Vagina (tissue), 2 donors: ENCODE measurements around the gene NUDT1. TPM values are rescaled to one million over a fixed set of nuclear protein-coding genes. Genes with fewer than 3 reads are reported as not detected.

Experiments
- DNase-seq, 2 donors: peaks; one replicate each; pipeline ENCODE4 v3.0.0-alpha.2; 2017; ENCODE audit errors: extremely low spot score in 2 of 2
- H3K27ac ChIP-seq: fragments of 200-600 bp; sonication (generic); one replicate; pipeline ENCODE4 v1.5.1; 2019
- H3K27me3 ChIP-seq: fragments of 200-600 bp; sonication (generic); one replicate; pipeline ENCODE4 v1.5.1; 2019
- H3K36me3 ChIP-seq, 2 donors: fragments of 200-600 bp; sonication (generic); one replicate each; pipeline ENCODE4 v1.5.1; 2017 to 2019
- H3K4me1 ChIP-seq: fragments of 200-600 bp; sonication (generic); one replicate; pipeline ENCODE4 v1.5.1; 2019
- H3K4me3 ChIP-seq, 2 donors: fragments of 200-600 bp; sonication (generic); 1 replicate in 1 of 2; 2 replicates in 1 of 2; pipeline ENCODE4 v1.5.1; 2016 to 2019
- H3K9me3 ChIP-seq: fragments of 200-600 bp; sonication (generic); one replicate; pipeline ENCODE4 v1.5.1; 2019
- POLR2A ChIP-seq, 2 donors: fragments of 450-650 bp; IDR thresholded peaks; one replicate each; pipeline ENCODE4 v1.6.1; 2017; ENCODE audit warnings: antibody characterized with exemption in 2 of 2, mild to moderate bottlenecking in 2 of 2, moderate library complexity in 2 of 2
- POLR2AphosphoS5 ChIP-seq, 2 donors: sonication (generic); formaldehyde crosslinking; IDR thresholded peaks; one replicate each; pipeline ENCODE4 v1.9.0; 2017; ENCODE audit warnings: antibody characterized with exemption in 2 of 2, mild to moderate bottlenecking in 2 of 2, low read depth in 1 of 2; ENCODE audit not compliant: insufficient read depth in 1 of 2
- intact Hi-C: fragments of 100-400 bp; cut with DNase I; formaldehyde crosslinking; loops from one replicate; pipeline ENCODE4 v1.15.1; 2023
- total RNA-seq: library from RNA; depleted of rRNA; stranded (reverse); fragments of >200 nt; gene quantifications from one replicate; pipeline ENCODE4 v1.2.3, GENCODE V29; 2016
- TF ChIP-seq, protein P1 (sequence below), 3 experiments: fragments of 450-650 bp in 2 of 3; fragments of 200-600 bp in 1 of 3; sonication (generic) in 1 of 3; IDR thresholded peaks; one replicate each; pipeline ENCODE4 v1.5.1; 2017 to 2019; ENCODE audit warnings: antibody characterized with exemption in 3 of 3, mild to moderate bottlenecking in 2 of 3, moderate library complexity in 2 of 3

Gene NUDT1
- total RNA-seq, 1 donor from 2014 or later: 19.4 TPM

DNA sequence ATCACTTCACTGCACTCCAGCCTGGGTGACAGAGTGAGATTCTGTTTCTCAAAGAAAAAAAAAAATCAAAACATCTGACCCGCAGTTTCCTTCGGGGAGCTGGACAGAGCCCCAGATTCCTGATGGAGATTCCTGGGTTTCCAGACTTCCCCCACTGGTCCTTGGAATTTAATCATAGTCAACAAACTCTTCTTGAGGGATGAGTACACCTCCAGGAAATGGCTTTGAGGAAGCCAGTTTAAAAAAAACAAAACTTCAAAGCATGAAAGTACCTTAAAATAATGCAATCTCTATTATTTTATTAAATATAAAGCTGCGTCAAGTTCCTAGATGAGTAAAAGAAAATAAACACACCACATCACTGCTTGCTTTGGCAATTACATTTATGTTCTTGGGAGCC, 8.1 kb upstream of the NUDT1 start:
- no peaks in the 10 kb centered on the region for H3K9me3 ChIP-seq
- no peaks in the 10 kb centered on the region for H3K27me3 ChIP-seq
- no peak overlapping the region for H3K4me3 ChIP-seq
- TF ChIP-seq, protein P1, sequence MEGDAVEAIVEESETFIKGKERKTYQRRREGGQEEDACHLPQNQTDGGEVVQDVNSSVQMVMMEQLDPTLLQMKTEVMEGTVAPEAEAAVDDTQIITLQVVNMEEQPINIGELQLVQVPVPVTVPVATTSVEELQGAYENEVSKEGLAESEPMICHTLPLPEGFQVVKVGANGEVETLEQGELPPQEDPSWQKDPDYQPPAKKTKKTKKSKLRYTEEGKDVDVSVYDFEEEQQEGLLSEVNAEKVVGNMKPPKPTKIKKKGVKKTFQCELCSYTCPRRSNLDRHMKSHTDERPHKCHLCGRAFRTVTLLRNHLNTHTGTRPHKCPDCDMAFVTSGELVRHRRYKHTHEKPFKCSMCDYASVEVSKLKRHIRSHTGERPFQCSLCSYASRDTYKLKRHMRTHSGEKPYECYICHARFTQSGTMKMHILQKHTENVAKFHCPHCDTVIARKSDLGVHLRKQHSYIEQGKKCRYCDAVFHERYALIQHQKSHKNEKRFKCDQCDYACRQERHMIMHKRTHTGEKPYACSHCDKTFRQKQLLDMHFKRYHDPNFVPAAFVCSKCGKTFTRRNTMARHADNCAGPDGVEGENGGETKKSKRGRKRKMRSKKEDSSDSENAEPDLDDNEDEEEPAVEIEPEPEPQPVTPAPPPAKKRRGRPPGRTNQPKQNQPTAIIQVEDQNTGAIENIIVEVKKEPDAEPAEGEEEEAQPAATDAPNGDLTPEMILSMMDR (IDR thresholded peaks at IDR 0.05): no peak
- TF ChIP-seq POLR2A (IDR thresholded peaks at IDR 0.05): no peak
- TF ChIP-seq POLR2AphosphoS5 (IDR thresholded peaks at IDR 0.05; ENCODE audit: insufficient read depth in 1 of 2, low read depth in 1 of 2): no peak
- H3K36me3 ChIP-seq: peaks cover 0 to 22% of the 10 kb centered on the region in 2 donors
- DNase-seq: no peak
- H3K4me1 ChIP-seq: peaks cover 32% of the 10 kb centered on the region
- intact Hi-C loops: no loop called here
- H3K27ac ChIP-seq: no peak overlapping the region

DNA sequence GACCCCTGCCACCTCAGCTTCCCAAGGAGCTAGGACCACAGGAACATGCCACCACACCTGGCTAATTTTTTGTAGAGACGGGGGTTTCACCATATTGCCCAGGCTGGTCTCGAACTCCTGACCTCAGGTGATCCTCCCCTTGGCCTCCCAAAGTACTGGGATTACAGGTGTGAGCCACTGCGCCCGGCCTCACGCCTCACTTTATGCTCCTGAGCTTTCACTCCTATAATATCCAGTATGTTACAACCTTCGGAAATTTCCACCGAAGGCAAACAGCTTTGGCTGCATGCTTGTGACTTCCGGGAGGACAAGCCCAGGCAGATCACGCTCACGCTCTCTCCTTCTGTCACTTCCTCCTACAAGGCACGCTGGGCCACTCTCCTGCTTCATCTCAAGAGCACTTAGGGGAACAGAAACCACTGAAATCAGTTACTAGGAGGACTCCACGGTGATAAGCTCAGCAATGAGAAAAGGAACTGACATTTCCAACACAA, 4.9 kb upstream of the NUDT1 start:
- Histone ChIP-seq H3K9me3 (no peaks in the 10 kb centered on the region), H3K4me3 (no peak overlapping the region), H3K27me3 (no peaks in the 10 kb centered on the region), H3K4me1 (peaks cover 26% of the 10 kb centered on the region), H3K27ac (peak overlapping the region; percentile 65), H3K36me3 (peaks cover 0 to 23% of the 10 kb centered on the region in 2 donors)
- DNase-seq: no peak
- intact Hi-C loops: no loop called here
- TF ChIP-seq, protein P1 (IDR thresholded peaks at IDR 0.05): no peak
- peak in 1 of 2 donors; percentile 62 for TF ChIP-seq POLR2AphosphoS5 (IDR thresholded peaks at IDR 0.05; ENCODE audit: insufficient read depth in 1 of 2, low read depth in 1 of 2)

DNA sequence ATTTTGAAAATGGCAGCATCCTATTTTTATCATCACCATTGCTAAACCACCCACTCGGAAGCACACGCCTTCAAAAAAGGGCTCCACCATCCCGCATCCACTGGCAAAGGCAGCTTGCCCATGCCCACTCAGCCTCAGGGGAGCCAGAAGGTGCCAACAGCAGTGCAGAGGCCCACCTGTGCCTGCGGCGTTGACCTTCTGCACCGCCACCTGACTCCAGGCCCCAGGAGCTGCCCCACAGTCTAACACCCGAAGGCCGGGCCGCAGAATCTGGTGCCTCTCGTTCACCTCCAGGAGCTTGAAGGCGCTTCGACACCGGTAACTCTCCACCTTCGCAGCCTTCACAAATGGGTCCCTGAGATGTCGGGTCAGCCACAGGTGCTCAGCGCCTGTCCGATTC, 2.8 kb upstream of the NUDT1 start:
- TF ChIP-seq, protein P1 (IDR thresholded peaks at IDR 0.05): no peak
- no peak for TF ChIP-seq POLR2A (IDR thresholded peaks at IDR 0.05)
- TF ChIP-seq POLR2AphosphoS5 (IDR thresholded peaks at IDR 0.05; ENCODE audit: insufficient read depth in 1 of 2, low read depth in 1 of 2): no peak
- H3K27ac ChIP-seq: no peak overlapping the region
- H3K36me3 ChIP-seq: peaks cover 0 to 23% of the 10 kb centered on the region in 2 donors
- H3K9me3 ChIP-seq: no peaks in the 10 kb centered on the region
- H3K4me3 ChIP-seq: no peak overlapping the region
- H3K4me1 ChIP-seq: peaks cover 24% of the 10 kb centered on the region
- no peak for DNase-seq
- intact Hi-C loops: no loop called here
- no peaks in the 10 kb centered on the region for H3K27me3 ChIP-seq

DNA sequence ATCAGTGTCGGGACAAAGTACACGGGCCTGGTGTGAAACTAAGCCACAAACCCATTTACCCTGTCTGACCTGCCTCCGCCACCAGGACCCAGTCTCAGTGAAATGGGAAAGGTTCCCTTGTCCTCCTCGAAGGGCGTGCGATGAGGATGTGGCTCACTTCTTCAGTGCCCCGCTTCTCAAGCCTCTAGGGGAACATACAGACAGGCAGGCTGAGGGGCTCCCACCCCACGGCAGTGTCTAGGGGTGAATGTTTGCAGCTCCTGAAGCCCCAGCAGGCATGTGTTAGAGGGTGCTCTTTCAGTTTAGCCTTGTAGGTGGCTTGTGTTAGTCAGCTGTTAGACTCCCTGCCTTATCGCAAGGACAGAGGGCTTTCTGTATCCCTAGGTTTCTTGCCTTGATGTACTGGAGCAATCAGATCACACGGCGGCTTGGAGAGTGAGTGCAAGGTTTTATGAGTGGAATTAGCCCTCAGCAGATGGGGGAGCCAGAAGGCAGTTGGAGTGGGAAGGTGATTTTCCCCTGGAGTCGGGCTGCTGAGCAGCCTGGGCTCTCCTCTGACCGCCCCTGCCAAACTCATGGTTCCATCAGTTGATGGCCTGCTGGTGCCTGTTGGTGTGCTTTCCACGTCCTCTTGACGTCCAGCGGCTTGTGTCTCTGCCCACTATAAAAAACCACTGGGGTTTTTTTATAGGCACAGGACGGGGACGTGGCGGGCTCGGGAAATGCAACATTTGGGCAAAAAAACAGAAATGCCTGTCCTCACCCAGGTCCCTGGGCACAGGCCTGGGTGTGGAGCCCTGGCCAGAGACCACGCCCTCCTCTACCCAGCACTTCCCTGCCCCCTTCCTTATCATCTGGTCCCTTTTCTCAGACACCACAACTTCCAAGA, 759 bp downstream of the NUDT1 start:
- H3K4me1 ChIP-seq: peaks cover 24% of the 10 kb centered on the region
- TF ChIP-seq POLR2AphosphoS5 (IDR thresholded peaks at IDR 0.05; ENCODE audit: insufficient read depth in 1 of 2, low read depth in 1 of 2): no peak
- no peak for TF ChIP-seq POLR2A (IDR thresholded peaks at IDR 0.05)
- TF ChIP-seq, protein P1 (IDR thresholded peaks at IDR 0.05): peak in 1 of 3 experiments; percentile 18
- H3K27ac ChIP-seq: peak overlapping the region; percentile 76
- intact Hi-C loops: loop anchor here (5.0 kb wide), 1 partner anchor 65 kb away; no protein-coding TSS in a partner anchor
- H3K27me3 ChIP-seq: no peaks in the 10 kb centered on the region
- H3K4me3 ChIP-seq: peak overlapping the region; percentile 93 to 98
- DNase-seq: no peak
- H3K9me3 ChIP-seq: no peaks in the 10 kb centered on the region
- peaks cover 0 to 16% of the 10 kb centered on the region in 2 donors for H3K36me3 ChIP-seq

DNA sequence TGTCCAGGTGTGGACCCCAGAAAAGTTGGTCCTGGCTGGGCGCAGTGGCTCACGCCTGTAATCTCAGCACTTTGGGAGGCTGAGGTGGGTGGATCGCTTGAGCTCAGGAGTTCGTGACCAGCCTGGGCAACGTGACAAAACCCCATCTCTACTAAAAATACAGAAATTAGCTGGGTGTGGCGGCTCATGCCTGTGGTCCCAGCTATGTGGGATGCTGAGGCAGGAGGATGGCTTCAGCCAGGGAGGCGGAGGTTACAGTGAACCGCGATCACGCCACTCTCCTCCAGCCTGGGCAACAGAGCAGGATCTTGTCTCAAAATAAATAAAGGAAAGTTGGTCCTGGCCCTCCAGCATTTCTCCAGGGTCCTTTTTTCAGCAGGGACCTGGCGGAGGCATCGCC, 1.4 kb downstream of the NUDT1 start:
- Histone ChIP-seq H3K36me3 (peaks cover 0 to 10% of the 10 kb centered on the region in 2 donors), H3K4me1 (peaks cover 25% of the 10 kb centered on the region), H3K4me3 (no peak overlapping the region), H3K9me3 (no peaks in the 10 kb centered on the region), H3K27ac (no peak overlapping the region), H3K27me3 (no peaks in the 10 kb centered on the region)
- intact Hi-C loops: loop anchor here (5.0 kb wide), 1 partner anchor 64 kb away; no protein-coding TSS in a partner anchor
- no peak for TF ChIP-seq POLR2AphosphoS5 (IDR thresholded peaks at IDR 0.05; ENCODE audit: insufficient read depth in 1 of 2, low read depth in 1 of 2)
- TF ChIP-seq, protein P1 (IDR thresholded peaks at IDR 0.05): no peak
- TF ChIP-seq POLR2A (IDR thresholded peaks at IDR 0.05): no peak
- no peak for DNase-seq
